ENCODE measurements around the gene CCDC28B. TPM values are rescaled to one million over a fixed set of nuclear protein-coding genes. Genes with fewer than 3 reads are reported as not detected.

Gene CCDC28B
- total and polyA plus RNA-seq, 2 of the 13 experiments (the other 11 are each of a cell fraction or from before 2014, with no cell fraction given): 2.6 to 3.5 TPM

DNA sequence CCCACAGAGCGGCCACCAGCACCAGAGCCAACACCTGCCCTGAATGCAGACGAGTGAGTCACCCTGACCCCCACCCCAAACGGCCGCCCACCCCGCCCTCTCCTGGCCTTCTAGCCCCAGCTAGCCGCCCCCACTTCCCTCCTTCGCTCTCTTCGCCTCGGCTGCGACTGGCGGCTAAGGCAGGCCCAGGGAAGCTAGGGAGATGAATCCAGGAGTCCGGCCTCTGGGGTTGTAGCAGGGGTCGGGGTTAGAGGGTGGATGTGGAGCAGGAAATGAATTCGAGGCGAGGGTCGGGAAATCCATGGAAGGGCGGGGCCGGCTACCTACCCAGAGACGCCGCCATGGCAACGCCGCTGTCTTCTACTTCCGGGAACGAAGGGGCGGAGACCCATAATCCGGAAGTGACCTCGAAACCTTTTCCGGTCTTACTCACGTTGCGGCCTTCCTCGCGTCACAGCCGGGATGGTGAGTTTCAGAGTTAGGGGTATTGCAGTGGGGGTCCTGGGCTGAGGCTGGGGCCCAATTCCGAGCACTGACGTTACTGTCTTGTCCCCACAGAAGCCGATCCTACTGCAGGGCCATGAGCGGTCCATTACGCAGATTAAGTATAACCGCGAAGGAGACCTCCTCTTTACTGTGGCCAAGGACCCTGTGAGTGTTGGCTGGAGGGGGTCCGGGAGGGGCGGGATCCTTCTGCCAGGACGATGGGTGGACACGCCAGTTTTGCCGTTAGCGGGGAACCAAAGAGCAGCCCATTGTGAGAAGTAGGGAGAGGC lies 21.8 kb downstream of the CCDC28B start, which contains the start of the genes EIF3I and TMEM234 (continued):
- no peak for TF ChIP-seq ZNF207 (IDR thresholded peaks at IDR 0.05; ENCODE audit: borderline replicate concordance)
- TF ChIP-seq TAF15 (IDR thresholded peaks at IDR 0.05; ENCODE audit: low read depth, low read length, poor library complexity, severe bottlenecking): peak; percentile 34
- TF ChIP-seq ZNF350 (CRISPR knock-in tag; IDR thresholded peaks at IDR 0.05; ENCODE audit: borderline replicate concordance, low read depth): peak; percentile 38; the same call in 1 of the 2 replicates
- no peak for TF ChIP-seq ZNF616 (CRISPR knock-in tag; IDR thresholded peaks at IDR 0.05; ENCODE audit: low read depth)
- TF ChIP-seq ADNP (CRISPR knock-in tag; IDR thresholded peaks at IDR 0.05): no peak
- no peak for TF ChIP-seq SOX5 (CRISPR knock-in tag; IDR thresholded peaks at IDR 0.05; ENCODE audit: borderline replicate concordance)
- no peak for TF ChIP-seq ARID2 (CRISPR knock-in tag; IDR thresholded peaks at IDR 0.05; ENCODE audit: borderline replicate concordance)
- TF ChIP-seq, protein P1, sequence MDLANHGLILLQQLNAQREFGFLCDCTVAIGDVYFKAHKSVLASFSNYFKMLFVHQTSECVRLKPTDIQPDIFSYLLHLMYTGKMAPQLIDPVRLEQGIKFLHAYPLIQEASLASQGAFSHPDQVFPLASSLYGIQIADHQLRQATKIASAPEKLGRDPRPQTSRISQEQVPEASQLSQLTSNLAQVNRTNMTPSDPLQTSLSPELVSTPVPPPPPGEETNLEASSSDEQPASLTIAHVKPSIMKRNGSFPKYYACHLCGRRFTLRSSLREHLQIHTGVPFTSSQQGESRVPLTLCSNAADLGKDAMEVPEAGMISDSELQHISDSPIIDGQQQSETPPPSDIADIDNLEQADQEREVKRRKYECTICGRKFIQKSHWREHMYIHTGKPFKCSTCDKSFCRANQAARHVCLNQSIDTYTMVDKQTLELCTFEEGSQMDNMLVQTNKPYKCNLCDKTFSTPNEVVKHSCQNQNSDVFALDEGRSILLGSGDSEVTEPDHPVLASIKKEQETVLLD (CRISPR knock-in tag; IDR thresholded peaks at IDR 0.05; ENCODE audit: low read depth): peak; percentile 52; the same call in 1 of the 2 replicates
- TF ChIP-seq, protein P2, sequence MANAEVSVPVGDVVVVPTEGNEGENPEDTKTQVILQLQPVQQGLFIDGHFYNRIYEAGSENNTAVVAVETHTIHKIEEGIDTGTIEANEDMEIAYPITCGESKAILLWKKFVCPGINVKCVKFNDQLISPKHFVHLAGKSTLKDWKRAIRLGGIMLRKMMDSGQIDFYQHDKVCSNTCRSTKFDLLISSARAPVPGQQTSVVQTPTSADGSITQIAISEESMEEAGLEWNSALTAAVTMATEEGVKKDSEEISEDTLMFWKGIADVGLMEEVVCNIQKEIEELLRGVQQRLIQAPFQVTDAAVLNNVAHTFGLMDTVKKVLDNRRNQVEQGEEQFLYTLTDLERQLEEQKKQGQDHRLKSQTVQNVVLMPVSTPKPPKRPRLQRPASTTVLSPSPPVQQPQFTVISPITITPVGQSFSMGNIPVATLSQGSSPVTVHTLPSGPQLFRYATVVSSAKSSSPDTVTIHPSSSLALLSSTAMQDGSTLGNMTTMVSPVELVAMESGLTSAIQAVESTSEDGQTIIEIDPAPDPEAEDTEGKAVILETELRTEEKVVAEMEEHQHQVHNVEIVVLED (CRISPR knock-in tag; IDR thresholded peaks at IDR 0.05; ENCODE audit: borderline replicate concordance): peak; percentile 76; the same call in 1 of the 2 replicates
- TF ChIP-seq SMARCE1 (IDR thresholded peaks at IDR 0.05; ENCODE audit: borderline replicate concordance): no peak
- TF ChIP-seq, protein P3, sequence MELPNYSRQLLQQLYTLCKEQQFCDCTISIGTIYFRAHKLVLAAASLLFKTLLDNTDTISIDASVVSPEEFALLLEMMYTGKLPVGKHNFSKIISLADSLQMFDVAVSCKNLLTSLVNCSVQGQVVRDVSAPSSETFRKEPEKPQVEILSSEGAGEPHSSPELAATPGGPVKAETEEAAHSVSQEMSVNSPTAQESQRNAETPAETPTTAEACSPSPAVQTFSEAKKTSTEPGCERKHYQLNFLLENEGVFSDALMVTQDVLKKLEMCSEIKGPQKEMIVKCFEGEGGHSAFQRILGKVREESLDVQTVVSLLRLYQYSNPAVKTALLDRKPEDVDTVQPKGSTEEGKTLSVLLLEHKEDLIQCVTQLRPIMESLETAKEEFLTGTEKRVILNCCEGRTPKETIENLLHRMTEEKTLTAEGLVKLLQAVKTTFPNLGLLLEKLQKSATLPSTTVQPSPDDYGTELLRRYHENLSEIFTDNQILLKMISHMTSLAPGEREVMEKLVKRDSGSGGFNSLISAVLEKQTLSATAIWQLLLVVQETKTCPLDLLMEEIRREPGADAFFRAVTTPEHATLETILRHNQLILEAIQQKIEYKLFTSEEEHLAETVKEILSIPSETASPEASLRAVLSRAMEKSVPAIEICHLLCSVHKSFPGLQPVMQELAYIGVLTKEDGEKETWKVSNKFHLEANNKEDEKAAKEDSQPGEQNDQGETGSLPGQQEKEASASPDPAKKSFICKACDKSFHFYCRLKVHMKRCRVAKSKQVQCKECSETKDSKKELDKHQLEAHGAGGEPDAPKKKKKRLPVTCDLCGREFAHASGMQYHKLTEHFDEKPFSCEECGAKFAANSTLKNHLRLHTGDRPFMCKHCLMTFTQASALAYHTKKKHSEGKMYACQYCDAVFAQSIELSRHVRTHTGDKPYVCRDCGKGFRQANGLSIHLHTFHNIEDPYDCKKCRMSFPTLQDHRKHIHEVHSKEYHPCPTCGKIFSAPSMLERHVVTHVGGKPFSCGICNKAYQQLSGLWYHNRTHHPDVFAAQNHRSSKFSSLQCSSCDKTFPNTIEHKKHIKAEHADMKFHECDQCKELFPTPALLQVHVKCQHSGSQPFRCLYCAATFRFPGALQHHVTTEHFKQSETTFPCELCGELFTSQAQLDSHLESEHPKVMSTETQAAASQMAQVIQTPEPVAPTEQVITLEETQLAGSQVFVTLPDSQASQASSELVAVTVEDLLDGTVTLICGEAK (IDR thresholded peaks at IDR 0.05): peak; percentile 78
- TF ChIP-seq, protein P3 (CRISPR knock-in tag; IDR thresholded peaks at IDR 0.05): 0 out of 2 replicates have a peak, but pooled peaks have one; percentile 37
- peak; percentile 59; the same call in 1 of the 2 replicates for TF ChIP-seq NR2F2 (IDR thresholded peaks at IDR 0.05; ENCODE audit: borderline replicate concordance, low read depth)
- TF ChIP-seq PAX8 (CRISPR knock-in tag; IDR thresholded peaks at IDR 0.05; ENCODE audit: borderline replicate concordance): 0 out of 2 replicates have a peak, but pooled peaks have one; percentile 32
- no peak for TF ChIP-seq ZNF30 (CRISPR knock-in tag; IDR thresholded peaks at IDR 0.05)
- peak; percentile 97 for TF ChIP-seq ZFY (CRISPR knock-in tag; IDR thresholded peaks at IDR 0.05)
- no peak for TF ChIP-seq ZNF460 (CRISPR knock-in tag; IDR thresholded peaks at IDR 0.05; ENCODE audit: borderline replicate concordance)
